A673 (cell line): Measurements from ENCODE around the gene RGS17. TPM values are rescaled to one million over a fixed set of nuclear protein-coding genes. Genes with fewer than 3 reads are reported as not detected.

ENCODE experiments used
- BruUV-seq: library from RNA; stranded (reverse); fragments of 400-500 nt; replicated peaks from 2 replicates; lab custom pipeline; 2021; lab: Mats Ljungman, UMichigan
- CTCF ChIA-PET: fragments of 300-600 bp; sonication (Branson Sonifier 250); formaldehyde crosslinking; loops from one replicate; lab custom pipeline; 2022; ENCODE audit warnings: antibody characterized with exemption; lab: Charles Lee
- POLR2A ChIA-PET: fragments of 300-600 bp; sonication (Branson Sonifier 250); formaldehyde crosslinking; loops from one replicate; lab custom pipeline; 2022; ENCODE audit warnings: antibody characterized with exemption; ENCODE audit not compliant: low non-redundant PET; lab: Charles Lee
- DNase-seq: peaks from one replicate; pipeline ENCODE4 v3.0.0-alpha.2; 2015; ENCODE audit warnings: low spot score
- H3K27ac ChIP-seq: fragments of 200-600 bp; sonication (generic); 2 replicates; pipeline ENCODE4 v1.5.1; 2016; ENCODE audit warnings: mixed run types, low read depth, mild to moderate bottlenecking, mixed read lengths, antibody characterized with exemption, low read length; ENCODE audit not compliant: poor library complexity, severe bottlenecking
- H3K27me3 ChIP-seq: fragments of 200-600 bp; sonication (generic); replicated peaks from 2 replicates; pipeline ENCODE4 v1.6.1; 2017; ENCODE audit warnings: mixed run types, low read depth, mild to moderate bottlenecking, mixed read lengths, antibody characterized with exemption, low read length; ENCODE audit not compliant: insufficient read depth, poor library complexity
- H3K36me3 ChIP-seq: fragments of 200-600 bp; sonication (generic); 2 replicates; pipeline ENCODE4 v1.6.1; 2016; ENCODE audit warnings: mixed run types, mild to moderate bottlenecking, mixed read lengths, antibody characterized with exemption, low read length; ENCODE audit not compliant: insufficient read depth, poor library complexity, severe bottlenecking
- H3K4me1 ChIP-seq: fragments of 200-600 bp; sonication (generic); 2 replicates; pipeline ENCODE4 v1.6.1; 2017; ENCODE audit warnings: mixed run types, mild to moderate bottlenecking, mixed read lengths, antibody characterized with exemption, low read length; ENCODE audit not compliant: insufficient read depth, poor library complexity, severe bottlenecking
- H3K4me3 ChIP-seq: fragments of 200-600 bp; sonication (generic); 2 replicates; pipeline ENCODE4 v1.5.1; 2016; ENCODE audit warnings: low read depth, mixed run types, mild to moderate bottlenecking, mixed read lengths, low read length; ENCODE audit not compliant: poor library complexity, severe bottlenecking
- H3K9me3 ChIP-seq: fragments of 200-600 bp; sonication (generic); 2 replicates; pipeline ENCODE4 v1.6.1; 2016; ENCODE audit warnings: mixed run types, low read depth, mild to moderate bottlenecking, mixed read lengths, antibody characterized with exemption, low read length; ENCODE audit not compliant: poor library complexity, severe bottlenecking
- EZH2 ChIP-seq: fragments of 200-600 bp; sonication (generic); IDR thresholded peaks from 2 replicates; pipeline ENCODE4 v1.6.1; 2017; ENCODE audit warnings: borderline replicate concordance, low read depth, mild to moderate bottlenecking, mixed read lengths, antibody characterized with exemption, low read length; ENCODE audit not compliant: poor library complexity, severe bottlenecking
- intact Hi-C: fragments of 100-400 bp; cut with micrococcal nuclease; formaldehyde crosslinking; loops from one replicate; pipeline ENCODE4 v1.10.0; 2022; ENCODE audit not compliant: unreplicated experiment
- total RNA-seq: library from RNA; stranded (reverse); gene quantifications from 2 replicates; pipeline ENCODE4 v1.2.3, GENCODE V29; 2021
- TF ChIP-seq, protein P1 (sequence below): fragments of 300-800, 200-600 bp; sonication (generic); conservative IDR thresholded peaks from 2 replicates; pipeline ENCODE4 v1.5.1; 2017; ENCODE audit warnings: low read depth, mild to moderate bottlenecking, antibody characterized with exemption, low read length, moderate library complexity, mixed read lengths

Gene RGS17
- total RNA-seq, 1 experiment from 2014 or later: 2.4 TPM

DNA sequence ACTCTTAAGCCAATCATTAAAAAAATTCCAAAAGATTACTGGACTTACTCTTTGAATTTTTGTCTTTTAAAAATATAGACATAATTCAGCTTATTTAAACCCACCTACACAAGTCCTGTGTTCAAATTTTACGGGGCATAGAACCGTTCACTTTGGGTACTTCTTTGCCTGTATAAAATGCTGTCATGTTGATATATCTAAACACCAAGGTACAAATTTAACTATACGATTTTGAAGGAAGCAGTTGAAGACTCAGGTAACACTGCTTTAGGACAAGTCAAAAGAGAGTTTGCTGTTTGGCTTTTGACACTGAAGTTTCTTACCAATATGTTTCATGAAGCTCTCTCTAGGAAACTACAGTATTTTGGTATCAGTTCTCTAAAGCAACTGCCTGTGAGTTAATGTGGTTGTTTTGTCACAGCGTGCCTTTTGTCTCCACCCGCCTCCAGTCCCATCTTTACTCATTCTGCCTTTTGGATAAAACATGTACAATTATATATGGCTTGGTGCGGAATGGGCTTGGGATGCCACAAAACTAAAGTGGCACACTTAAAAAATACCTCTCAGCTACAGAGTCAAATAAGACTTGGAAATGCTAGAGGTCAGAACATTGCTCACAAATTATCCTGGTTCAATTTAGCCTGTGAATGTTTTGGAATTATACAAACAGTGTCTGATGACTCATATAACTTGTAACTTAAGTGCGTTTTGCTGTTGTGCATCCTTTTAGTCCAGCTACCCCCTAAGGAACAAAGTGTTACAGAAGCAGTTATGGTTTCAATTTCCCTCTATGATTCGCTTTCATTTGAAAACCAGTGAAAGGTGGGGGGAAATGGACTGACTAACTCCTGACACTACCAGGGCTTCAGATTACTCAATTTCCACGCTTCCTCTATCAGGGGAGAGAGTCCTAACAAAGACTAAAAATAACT lies 38.7 kb downstream of the RGS17 start:
- no peaks in the 10 kb centered on the region for H3K36me3 ChIP-seq
- intact Hi-C loops: no loop called here
- no TSS peak for BruUV-seq
- no peaks in the 10 kb centered on the region for H3K27me3 ChIP-seq
- H3K4me1 ChIP-seq: no peaks in the 10 kb centered on the region
- ChIA-PET CTCF (no interaction called here), POLR2A (no interaction called here)
- TF ChIP-seq, protein P1, sequence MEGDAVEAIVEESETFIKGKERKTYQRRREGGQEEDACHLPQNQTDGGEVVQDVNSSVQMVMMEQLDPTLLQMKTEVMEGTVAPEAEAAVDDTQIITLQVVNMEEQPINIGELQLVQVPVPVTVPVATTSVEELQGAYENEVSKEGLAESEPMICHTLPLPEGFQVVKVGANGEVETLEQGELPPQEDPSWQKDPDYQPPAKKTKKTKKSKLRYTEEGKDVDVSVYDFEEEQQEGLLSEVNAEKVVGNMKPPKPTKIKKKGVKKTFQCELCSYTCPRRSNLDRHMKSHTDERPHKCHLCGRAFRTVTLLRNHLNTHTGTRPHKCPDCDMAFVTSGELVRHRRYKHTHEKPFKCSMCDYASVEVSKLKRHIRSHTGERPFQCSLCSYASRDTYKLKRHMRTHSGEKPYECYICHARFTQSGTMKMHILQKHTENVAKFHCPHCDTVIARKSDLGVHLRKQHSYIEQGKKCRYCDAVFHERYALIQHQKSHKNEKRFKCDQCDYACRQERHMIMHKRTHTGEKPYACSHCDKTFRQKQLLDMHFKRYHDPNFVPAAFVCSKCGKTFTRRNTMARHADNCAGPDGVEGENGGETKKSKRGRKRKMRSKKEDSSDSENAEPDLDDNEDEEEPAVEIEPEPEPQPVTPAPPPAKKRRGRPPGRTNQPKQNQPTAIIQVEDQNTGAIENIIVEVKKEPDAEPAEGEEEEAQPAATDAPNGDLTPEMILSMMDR: no peak
- no peak for TF ChIP-seq EZH2
- no peaks in the 10 kb centered on the region for H3K9me3 ChIP-seq
- H3K4me3 ChIP-seq: no peak overlapping the region
- H3K27ac ChIP-seq: no peak overlapping the region
- peak; percentile 61 for DNase-seq

DNA sequence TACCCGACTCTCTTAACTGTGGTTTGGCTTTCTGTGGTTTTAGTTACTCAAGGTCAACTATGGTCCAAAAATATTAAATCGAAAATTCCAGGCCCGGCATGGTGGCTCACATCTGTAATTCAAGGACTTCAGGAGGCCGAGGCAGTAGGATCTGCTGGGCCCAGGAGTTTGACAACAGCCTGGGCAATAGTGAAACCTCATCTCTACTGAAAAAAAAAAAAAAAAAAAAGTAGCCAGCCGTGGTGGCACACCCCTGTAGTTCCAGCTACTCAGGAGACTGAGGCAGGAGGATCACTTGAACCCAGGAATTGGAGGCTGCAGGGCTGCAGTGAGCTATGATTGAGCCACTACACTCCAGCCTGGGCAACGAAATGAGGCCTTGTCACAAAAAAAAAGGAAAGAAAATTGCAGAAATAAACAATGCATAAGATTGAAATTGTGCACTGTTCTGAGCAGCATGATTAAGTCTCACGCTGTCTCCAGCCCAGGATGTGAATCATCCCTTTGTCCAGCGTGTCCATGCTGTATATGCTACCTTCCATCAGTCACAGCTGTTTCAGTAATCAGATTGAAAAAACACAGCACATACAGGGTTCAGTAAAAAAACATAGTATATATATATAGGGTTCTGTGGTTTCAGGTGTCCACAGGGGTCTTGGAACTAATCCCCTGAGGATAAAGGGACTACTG lies 40.7 kb downstream of the RGS17 start:
- peak; percentile 23 for DNase-seq
- H3K36me3 ChIP-seq: no peaks in the 10 kb centered on the region
- no TSS peak for BruUV-seq
- no peaks in the 10 kb centered on the region for H3K27me3 ChIP-seq
- POLR2A ChIA-PET: no interaction called here
- intact Hi-C loops: no loop called here
- CTCF ChIA-PET: interaction anchor here (0.6 kb wide), 1 partner anchor 16 kb away, joined by 3 read pairs; no protein-coding TSS in a partner anchor
- no peaks in the 10 kb centered on the region for H3K4me1 ChIP-seq
- no peak for TF ChIP-seq EZH2
- TF ChIP-seq, protein P1: no peak
- H3K4me3 ChIP-seq: no peak overlapping the region
- no peaks in the 10 kb centered on the region for H3K9me3 ChIP-seq
- no peak overlapping the region for H3K27ac ChIP-seq

DNA sequence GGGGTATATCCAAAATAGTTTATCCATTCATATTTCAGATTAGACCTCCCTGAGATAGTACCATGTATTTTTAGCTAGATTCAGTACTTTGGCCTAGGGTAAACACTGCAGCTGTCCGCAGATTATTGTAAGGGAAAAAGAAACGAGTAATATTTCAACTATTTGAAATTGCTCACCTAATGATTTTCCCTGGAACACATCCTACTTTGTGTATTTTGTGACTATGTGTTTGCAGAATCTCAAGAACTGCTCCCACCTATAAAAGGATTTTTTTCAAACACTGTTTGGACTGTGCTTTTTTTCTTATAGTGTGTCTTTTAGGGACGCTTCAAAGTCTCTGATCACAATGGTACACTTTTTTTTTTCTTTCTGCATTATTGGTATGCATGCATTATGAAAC lies 42.3 kb downstream of the RGS17 start:
- no peak overlapping the region for H3K4me3 ChIP-seq
- intact Hi-C loops: no loop called here
- no peaks in the 10 kb centered on the region for H3K9me3 ChIP-seq
- no peak for DNase-seq
- POLR2A ChIA-PET: no interaction called here
- CTCF ChIA-PET: no interaction called here
- no peaks in the 10 kb centered on the region for H3K4me1 ChIP-seq
- H3K36me3 ChIP-seq: no peaks in the 10 kb centered on the region
- TF ChIP-seq, protein P1: no peak
- no peak for TF ChIP-seq EZH2
- no peaks in the 10 kb centered on the region for H3K27me3 ChIP-seq
- H3K27ac ChIP-seq: no peak overlapping the region
- BruUV-seq: no TSS peak
